Measurements from ENCODE around the gene AIG1.

The AIG1 gene

GRCh38 chr6:143023695-143024094 lies 37.0 kb upstream of the AIG1 start:
- DNase-seq (ENCODE audit: low spot score): no peak
- in situ Hi-C loops (cut with MboI; ENCODE audit: low pct_unique_long_range_greater_than_20kb, low sequenced_read_pairs, unreplicated experiment): no loop called here
- no peak for TF ChIP-seq CTCF (IDR thresholded peaks at IDR 0.05; ENCODE audit: extremely low read depth, insufficient read depth, missing control alignments)

- no peak for TF ChIP-seq CTCF (IDR thresholded peaks at IDR 0.05; ENCODE audit: extremely low read depth, insufficient read depth, missing control alignments)
- in situ Hi-C loops (cut with MboI; ENCODE audit: low pct_unique_long_range_greater_than_20kb, low sequenced_read_pairs, unreplicated experiment): loop anchor here (25.0 kb wide), 1 partner anchor 338 kb away; no protein-coding TSS in a partner anchor
Measured at GRCh38 chr6:143024977-143025376, 35.7 kb upstream of the AIG1 start.

GRCh38 chr6:143026696-143027449 lies 33.8 kb upstream of the AIG1 start:
- DNase-seq (ENCODE audit: low spot score): no peak

More at GRCh38 chr6:143024977-143025376, 35.7 kb upstream of the AIG1 start:
- DNase-seq (ENCODE audit: low spot score): no peak

GRCh38 chr6:143034689-143035334 lies 25.9 kb upstream of the AIG1 start:
- in situ Hi-C loops (cut with MboI; ENCODE audit: low pct_unique_long_range_greater_than_20kb, low sequenced_read_pairs, unreplicated experiment): loop anchor here (25.0 kb wide), 1 partner anchor 348 kb away; no protein-coding TSS in a partner anchor
- no peak for DNase-seq (ENCODE audit: low spot score)
- no peak for TF ChIP-seq CTCF (IDR thresholded peaks at IDR 0.05; ENCODE audit: extremely low read depth, insufficient read depth, missing control alignments)

More at GRCh38 chr6:143026696-143027449, 33.8 kb upstream of the AIG1 start:
- in situ Hi-C loops (cut with MboI; ENCODE audit: low pct_unique_long_range_greater_than_20kb, low sequenced_read_pairs, unreplicated experiment): loop anchor here (25.0 kb wide), 1 partner anchor 340 kb away; no protein-coding TSS in a partner anchor
- peak; percentile 56 for TF ChIP-seq CTCF (IDR thresholded peaks at IDR 0.05; ENCODE audit: extremely low read depth, insufficient read depth, missing control alignments)

- TF ChIP-seq CTCF (IDR thresholded peaks at IDR 0.05; ENCODE audit: extremely low read depth, insufficient read depth, missing control alignments): no peak
- in situ Hi-C loops (cut with MboI; ENCODE audit: low pct_unique_long_range_greater_than_20kb, low sequenced_read_pairs, unreplicated experiment): loop anchor here (25.0 kb wide), 1 partner anchor 350 kb away; no protein-coding TSS in a partner anchor
- DNase-seq (ENCODE audit: low spot score): no peak
Measured at GRCh38 chr6:143037470-143037869, 23.2 kb upstream of the AIG1 start.

- in situ Hi-C loops (cut with MboI; ENCODE audit: low pct_unique_long_range_greater_than_20kb, low sequenced_read_pairs, unreplicated experiment): loop anchor here (25.0 kb wide), 1 partner anchor 352 kb away; no protein-coding TSS in a partner anchor
- TF ChIP-seq CTCF (IDR thresholded peaks at IDR 0.05; ENCODE audit: extremely low read depth, insufficient read depth, missing control alignments): peak; percentile 22
- DNase-seq (ENCODE audit: low spot score): no peak
Measured at GRCh38 chr6:143038833-143039232, 21.9 kb upstream of the AIG1 start.
